Keratinocyte (primary cell): Measurements from ENCODE around the gene MS4A6E. TPM values are rescaled to one million over a fixed set of nuclear protein-coding genes. Genes with fewer than 3 reads are reported as not detected.

Experiments used
- DNase-seq: peaks from one replicate; pipeline ENCODE4 v3.0.0-alpha.2; 2011; ENCODE audit warnings: low read depth, missing footprints, low spot score
- FAIRE-seq: peaks from 2 replicates; lab custom pipeline; 2011; peaks lifted over from hg19 to GRCh38; lab: Jason Lieb, UNC
- H2AFZ ChIP-seq: 2 replicates; pipeline ENCODE4 v1.6.0; 2012; ENCODE audit warnings: low read length, control low read depth, inconsistent platforms; ENCODE audit not compliant: control insufficient read depth
- H3K27ac ChIP-seq: 2 replicates; pipeline ENCODE4 v1.5.1; 2011; ENCODE audit warnings: low read length; ENCODE audit not compliant: control insufficient read depth, insufficient read depth
- H3K27me3 ChIP-seq: 3 replicates; pipeline ENCODE4 v1.6.0; 2011; ENCODE audit warnings: low read length; ENCODE audit not compliant: control insufficient read depth, insufficient read depth; ENCODE audit errors: extremely low read depth
- H3K36me3 ChIP-seq, 2 experiments: 2 replicates in 1 of 2; 3 replicates in 1 of 2; pipeline ENCODE4 v1.5.1; 2011; ENCODE audit warnings: low read length in 2 of 2, mild to moderate bottlenecking in 1 of 2; ENCODE audit not compliant: control insufficient read depth in 2 of 2, insufficient read depth in 2 of 2; ENCODE audit errors: extremely low read depth in 1 of 2
- H3K4me1 ChIP-seq: 3 replicates; pipeline ENCODE4 v1.5.1; 2011; ENCODE audit warnings: low read length; ENCODE audit not compliant: control insufficient read depth, insufficient read depth; ENCODE audit errors: extremely low read depth
- H3K4me2 ChIP-seq: 3 replicates; pipeline ENCODE4 v1.6.0; 2011; ENCODE audit warnings: low read depth, low read length; ENCODE audit not compliant: control insufficient read depth, insufficient read depth; ENCODE audit errors: extremely low read depth
- H3K4me3 ChIP-seq, 3 experiments: fragments of 200-600 bp in 1 of 3; sonication (generic) in 1 of 3; 2 replicates in 2 of 3; 3 replicates in 1 of 3; pipeline ENCODE4 v1.5.1; 2011 to 2016; ENCODE audit warnings: low read length in 3 of 3, mild to moderate bottlenecking in 3 of 3, control low read depth in 2 of 3, inconsistent platforms in 1 of 3, low read depth in 1 of 3, mixed read lengths in 1 of 3, mixed run types in 1 of 3, moderate library complexity in 1 of 3; ENCODE audit not compliant: control insufficient read depth in 2 of 3, insufficient read depth in 2 of 3; ENCODE audit errors: extremely low read depth in 1 of 3
- H3K79me2 ChIP-seq: 2 replicates; pipeline ENCODE4 v1.6.0; 2012; ENCODE audit warnings: low read length; ENCODE audit not compliant: control insufficient read depth, insufficient read depth
- H3K9ac ChIP-seq: 3 replicates; pipeline ENCODE4 v1.6.0; 2011; ENCODE audit warnings: low read length; ENCODE audit not compliant: control insufficient read depth, insufficient read depth; ENCODE audit errors: extremely low read depth
- H3K9me1 ChIP-seq: 3 replicates; pipeline ENCODE4 v1.6.0; 2011; ENCODE audit warnings: low read length; ENCODE audit not compliant: control insufficient read depth, insufficient read depth; ENCODE audit errors: extremely low read depth
- H3K9me3 ChIP-seq: 2 replicates; pipeline ENCODE4 v1.5.1; 2012; ENCODE audit warnings: low read depth, low read length; ENCODE audit not compliant: control insufficient read depth
- H4K20me1 ChIP-seq: 3 replicates; pipeline ENCODE4 v1.6.0; 2011; ENCODE audit warnings: low read length; ENCODE audit not compliant: control insufficient read depth, insufficient read depth; ENCODE audit errors: extremely low read depth
- EZH2 ChIP-seq: IDR thresholded peaks from one replicate; pipeline ENCODE4 v1.6.1; 2012; ENCODE audit warnings: inconsistent platforms, mild to moderate bottlenecking, low read length, moderate library complexity
- dilution Hi-C: fragments of 300-500 bp; cut with MboI; formaldehyde crosslinking; loops from one replicate; pipeline ENCODE4 v1.7.0; 2020; ENCODE audit warnings: low sequenced_read_pairs; ENCODE audit not compliant: extremely low pct_ligation_motif_present
- polyA plus RNA-seq, 5 experiments: library from polyadenylated mRNA; depleted of rRNA in 3 of 5; stranded (reverse) in 3 of 5; stranded (forward) in 1 of 5; unstranded in 1 of 5; fragments of >200 nt; gene quantifications; 1 replicate in 1 of 5; 2 replicates in 3 of 5; 3 replicates in 1 of 5; pipeline versions ENCODE4 v1.2.1 to v1.2.3, GENCODE V29; 2011 to 2012; ENCODE audit warnings: missing spikeins in 2 of 5, low read depth in 1 of 5, low replicate concordance in 1 of 5
- TF ChIP-seq, protein P1 (sequence below), 3 experiments: IDR thresholded peaks in 1 of 3; conservative IDR thresholded peaks in 1 of 3; optimal IDR thresholded peaks in 1 of 3; 2 replicates in 2 of 3; 3 replicates in 1 of 3; pipeline versions ENCODE3 to v1.5.1; 2011; ENCODE audit warnings: low read length in 3 of 3, mild to moderate bottlenecking in 3 of 3, moderate library complexity in 2 of 3, control low read depth in 1 of 3, inconsistent platforms in 1 of 3; ENCODE audit not compliant: insufficient read depth in 2 of 3; ENCODE audit errors: extremely low read depth in 1 of 3

MS4A6E gene
- polyA plus RNA-seq, 1 donor (not counting 4 experiments of a cell fraction or from before 2014, with no cell fraction given) = not detected

DNA sequence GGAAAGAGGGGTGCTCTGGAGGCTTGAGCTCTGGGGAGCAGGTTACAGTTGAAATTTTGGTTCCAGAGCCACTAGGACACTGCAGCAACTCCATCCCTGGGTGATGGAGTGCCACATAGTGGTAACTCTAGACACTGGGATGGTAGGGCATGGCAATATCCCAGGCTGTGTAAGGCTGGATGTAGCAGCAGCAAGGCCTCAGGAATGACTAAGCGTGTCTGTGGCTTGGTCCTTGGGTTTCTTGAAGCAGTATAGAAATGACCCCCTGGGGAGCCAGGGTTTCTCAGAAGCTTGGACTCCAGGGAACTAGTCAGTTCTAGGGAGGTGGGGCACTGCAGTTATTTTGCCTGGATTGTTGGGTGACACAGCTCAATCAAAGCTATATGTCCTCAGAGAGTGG, 38.5 kb upstream of the MS4A6E start:
- no peaks in the 10 kb centered on the region for H3K27me3 ChIP-seq
- no peak for DNase-seq
- H2AFZ ChIP-seq = no peak overlapping the region
- FAIRE-seq = no peak
- H3K9me3 ChIP-seq = no peaks in the 10 kb centered on the region
- H3K36me3 ChIP-seq = no peaks in the 10 kb centered on the region
- no peaks in the 10 kb centered on the region for H3K79me2 ChIP-seq
- H3K9me1 ChIP-seq = no peaks in the 10 kb centered on the region
- H3K4me2 ChIP-seq = no peak overlapping the region
- dilution Hi-C loops = no loop called here
- no peak overlapping the region for H3K4me3 ChIP-seq
- no peak overlapping the region for H3K9ac ChIP-seq
- H3K4me1 ChIP-seq = no peaks in the 10 kb centered on the region
- H4K20me1 ChIP-seq = no peaks in the 10 kb centered on the region
- TF ChIP-seq, protein P1, sequence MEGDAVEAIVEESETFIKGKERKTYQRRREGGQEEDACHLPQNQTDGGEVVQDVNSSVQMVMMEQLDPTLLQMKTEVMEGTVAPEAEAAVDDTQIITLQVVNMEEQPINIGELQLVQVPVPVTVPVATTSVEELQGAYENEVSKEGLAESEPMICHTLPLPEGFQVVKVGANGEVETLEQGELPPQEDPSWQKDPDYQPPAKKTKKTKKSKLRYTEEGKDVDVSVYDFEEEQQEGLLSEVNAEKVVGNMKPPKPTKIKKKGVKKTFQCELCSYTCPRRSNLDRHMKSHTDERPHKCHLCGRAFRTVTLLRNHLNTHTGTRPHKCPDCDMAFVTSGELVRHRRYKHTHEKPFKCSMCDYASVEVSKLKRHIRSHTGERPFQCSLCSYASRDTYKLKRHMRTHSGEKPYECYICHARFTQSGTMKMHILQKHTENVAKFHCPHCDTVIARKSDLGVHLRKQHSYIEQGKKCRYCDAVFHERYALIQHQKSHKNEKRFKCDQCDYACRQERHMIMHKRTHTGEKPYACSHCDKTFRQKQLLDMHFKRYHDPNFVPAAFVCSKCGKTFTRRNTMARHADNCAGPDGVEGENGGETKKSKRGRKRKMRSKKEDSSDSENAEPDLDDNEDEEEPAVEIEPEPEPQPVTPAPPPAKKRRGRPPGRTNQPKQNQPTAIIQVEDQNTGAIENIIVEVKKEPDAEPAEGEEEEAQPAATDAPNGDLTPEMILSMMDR (optimal IDR thresholded peaks at IDR 0.05 in 1 of 3, IDR thresholded peaks at IDR 0.05 in 1 of 3, conservative IDR thresholded peaks at IDR 0.05 in 1 of 3; ENCODE audit: extremely low read depth in 1 of 3, insufficient read depth in 2 of 3, low read length in 3 of 3) = no peak
- TF ChIP-seq EZH2 = no peak
- no peak overlapping the region for H3K27ac ChIP-seq

DNA sequence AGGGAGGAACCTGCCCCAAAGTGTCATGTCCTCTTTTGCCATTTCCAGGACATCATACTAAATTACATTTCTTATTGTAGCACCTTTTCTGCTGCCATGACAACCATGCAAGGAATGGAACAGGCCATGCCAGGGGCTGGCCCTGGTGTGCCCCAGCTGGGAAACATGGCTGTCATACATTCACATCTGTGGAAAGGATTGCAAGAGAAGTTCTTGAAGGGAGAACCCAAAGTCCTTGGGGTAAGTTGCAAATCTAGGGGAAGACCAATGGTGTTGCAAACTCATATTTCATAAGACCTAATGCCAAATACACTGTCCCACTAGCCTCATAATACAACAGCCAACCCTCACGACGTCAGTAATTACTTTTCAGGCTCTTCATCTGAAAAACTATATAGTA, 34.9 kb upstream of the MS4A6E start:
- no peak for FAIRE-seq
- Histone ChIP-seq H3K27ac (no peak overlapping the region), H3K9ac (no peak overlapping the region), H3K4me1 (no peaks in the 10 kb centered on the region), H3K79me2 (no peaks in the 10 kb centered on the region), H3K4me2 (no peak overlapping the region), H3K9me1 (no peaks in the 10 kb centered on the region), H2AFZ (no peak overlapping the region), H3K27me3 (no peaks in the 10 kb centered on the region), H3K36me3 (no peaks in the 10 kb centered on the region), H4K20me1 (no peaks in the 10 kb centered on the region), H3K4me3 (no peak overlapping the region), H3K9me3 (no peaks in the 10 kb centered on the region)
- DNase-seq = no peak
- dilution Hi-C loops = no loop called here
- TF ChIP-seq, protein P1 (optimal IDR thresholded peaks at IDR 0.05 in 1 of 3, IDR thresholded peaks at IDR 0.05 in 1 of 3, conservative IDR thresholded peaks at IDR 0.05 in 1 of 3; ENCODE audit: extremely low read depth in 1 of 3, insufficient read depth in 2 of 3, low read length in 3 of 3) = no peak
- no peak for TF ChIP-seq EZH2
